GM19452 (cell line): ENCODE data around the gene CCDC102A.

Experiments used
- ATAC-seq: cut with Tn5 transposase; IDR thresholded peaks from one replicate; pipeline ENCODE4 v1.9.1; 2021; ENCODE audit not compliant: unreplicated experiment

The CCDC102A gene

DNA sequence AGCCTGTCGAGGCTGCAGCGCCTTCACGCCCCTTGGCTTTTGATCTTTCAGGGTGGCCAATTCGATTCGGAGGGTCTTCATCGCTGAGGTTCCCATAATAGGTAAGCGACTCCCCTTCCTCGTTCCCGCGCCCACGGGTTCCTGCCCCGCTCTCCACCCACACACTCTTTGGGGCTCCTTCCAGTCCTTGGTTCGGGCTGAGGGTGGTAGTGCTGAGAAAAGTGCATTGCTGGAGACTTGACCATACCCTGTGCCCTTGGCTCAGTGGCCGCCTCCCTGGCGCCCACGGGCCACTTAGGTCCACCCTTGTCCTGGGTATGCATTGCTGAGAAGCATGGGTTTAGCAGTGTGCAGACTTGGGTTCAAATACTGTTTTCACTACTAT lies 73.4 kb downstream of the CCDC102A start:
- ATAC-seq, result no peak

DNA sequence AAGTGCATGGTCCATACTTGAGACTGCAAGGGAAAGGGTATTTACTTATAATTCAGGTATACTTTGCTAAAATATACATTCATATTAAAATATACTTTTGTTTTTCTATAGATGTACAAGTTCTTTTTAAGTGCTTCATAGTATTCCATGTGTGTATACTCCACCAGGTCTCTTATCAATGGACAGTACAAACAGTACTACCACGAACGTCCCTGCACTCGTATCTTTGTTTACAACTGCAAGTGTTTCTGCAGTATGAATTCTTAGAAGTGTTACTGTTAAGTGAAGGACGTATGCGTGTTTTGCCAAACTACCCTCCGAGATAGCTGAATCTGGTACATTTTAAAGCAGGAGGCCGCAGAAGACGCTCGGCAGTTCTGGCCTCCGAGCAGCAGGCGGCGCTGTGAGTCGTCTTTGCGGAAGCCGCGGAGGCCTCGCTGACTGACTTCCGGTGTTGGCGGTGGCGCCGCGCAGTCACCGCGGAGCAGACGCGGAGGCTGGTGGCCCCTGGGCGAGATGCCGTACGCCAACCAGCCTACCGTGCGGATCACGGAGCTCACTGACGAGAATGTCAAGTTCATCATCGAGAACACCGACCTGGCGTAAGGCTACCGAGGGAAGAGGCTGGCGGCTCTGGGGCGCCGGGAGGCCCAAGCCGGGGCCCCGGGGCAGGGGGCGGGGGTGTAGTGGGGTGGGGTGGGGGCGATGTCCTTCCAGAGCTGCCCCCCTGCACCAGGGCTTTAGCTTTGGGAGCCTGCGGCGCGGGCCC lies 74.0 kb downstream of the CCDC102A start, which contains the start of gene POLR2C:
Gene POLR2C, plus strand, starts transcription at position 471 of the 769 bp plus-strand sequence. Its CDS starts 46 bp downstream, at position 517.
- peak; percentile 92 for ATAC-seq
